ENCODE data around the gene ECHS1.

The ECHS1 gene

GRCh38 chr10:133351408-133352318 lies 21.5 kb downstream of the ECHS1 start:
- H3K4me3 ChIP-seq (ENCODE audit: low read depth, low read length), result no peak overlapping the region
- DNase-seq (ENCODE audit: low read depth), result no peak
- no peak for TF ChIP-seq CTCF (IDR thresholded peaks at IDR 0.05; ENCODE audit: low read depth, low read length, missing control alignments)

GRCh38 chr10:133350950-133351329 lies 22.2 kb downstream of the ECHS1 start:
- no peak for DNase-seq (ENCODE audit: low read depth)
- no peak for TF ChIP-seq CTCF (IDR thresholded peaks at IDR 0.05; ENCODE audit: low read depth, low read length, missing control alignments)
- no peak overlapping the region for H3K4me3 ChIP-seq (ENCODE audit: low read depth, low read length)

- H3K4me3 ChIP-seq (ENCODE audit: low read depth, low read length), result no peak overlapping the region
- TF ChIP-seq CTCF (IDR thresholded peaks at IDR 0.05; ENCODE audit: low read depth, low read length, missing control alignments), result no peak
- no peak for DNase-seq (ENCODE audit: low read depth)
These were observed 22.7 kb downstream of the ECHS1 start for GRCh38 chr10:133350283-133350949.

GRCh38 chr10:133349577-133350011 lies 23.6 kb downstream of the ECHS1 start:
- no peak for DNase-seq (ENCODE audit: low read depth)
- no peak for TF ChIP-seq CTCF (IDR thresholded peaks at IDR 0.05; ENCODE audit: low read depth, low read length, missing control alignments)
- H3K4me3 ChIP-seq (ENCODE audit: low read depth, low read length), result no peak overlapping the region

GRCh38 chr10:133349160-133349568 lies 24.0 kb downstream of the ECHS1 start:
- no peak overlapping the region for H3K4me3 ChIP-seq (ENCODE audit: low read depth, low read length)
- no peak for DNase-seq (ENCODE audit: low read depth)
- no peak for TF ChIP-seq CTCF (IDR thresholded peaks at IDR 0.05; ENCODE audit: low read depth, low read length, missing control alignments)

GRCh38 chr10:133347710-133348517 lies 25.2 kb downstream of the ECHS1 start:
- no peak overlapping the region for H3K4me3 ChIP-seq (ENCODE audit: low read depth, low read length)
- DNase-seq (ENCODE audit: low read depth), result no peak
- no peak for TF ChIP-seq CTCF (IDR thresholded peaks at IDR 0.05; ENCODE audit: low read depth, low read length, missing control alignments)
